Lower leg skin (tissue), 3 donors: ENCODE data around the gene DNAH10.

ENCODE experiments used
- POLR2A ChIP-seq, 2 donors: fragments of 450-650 bp; IDR thresholded peaks; one replicate each; pipeline ENCODE4 v1.6.1; 2016 to 2017; ENCODE audit warnings: antibody characterized with exemption in 2 of 2, mild to moderate bottlenecking in 1 of 2, moderate library complexity in 1 of 2
- TF ChIP-seq, protein P1 (sequence below), 3 donors: fragments of 450-650 bp; IDR thresholded peaks; one replicate each; pipeline ENCODE4 v1.5.1; 2016; ENCODE audit warnings: antibody characterized with exemption in 3 of 3, mild to moderate bottlenecking in 3 of 3, moderate library complexity in 2 of 3

GRCh38 chr12:123858176-123858575, 96.1 kb downstream of the DNAH10 start:
- no peak for TF ChIP-seq POLR2A (IDR thresholded peaks at IDR 0.05)
- TF ChIP-seq, protein P1, sequence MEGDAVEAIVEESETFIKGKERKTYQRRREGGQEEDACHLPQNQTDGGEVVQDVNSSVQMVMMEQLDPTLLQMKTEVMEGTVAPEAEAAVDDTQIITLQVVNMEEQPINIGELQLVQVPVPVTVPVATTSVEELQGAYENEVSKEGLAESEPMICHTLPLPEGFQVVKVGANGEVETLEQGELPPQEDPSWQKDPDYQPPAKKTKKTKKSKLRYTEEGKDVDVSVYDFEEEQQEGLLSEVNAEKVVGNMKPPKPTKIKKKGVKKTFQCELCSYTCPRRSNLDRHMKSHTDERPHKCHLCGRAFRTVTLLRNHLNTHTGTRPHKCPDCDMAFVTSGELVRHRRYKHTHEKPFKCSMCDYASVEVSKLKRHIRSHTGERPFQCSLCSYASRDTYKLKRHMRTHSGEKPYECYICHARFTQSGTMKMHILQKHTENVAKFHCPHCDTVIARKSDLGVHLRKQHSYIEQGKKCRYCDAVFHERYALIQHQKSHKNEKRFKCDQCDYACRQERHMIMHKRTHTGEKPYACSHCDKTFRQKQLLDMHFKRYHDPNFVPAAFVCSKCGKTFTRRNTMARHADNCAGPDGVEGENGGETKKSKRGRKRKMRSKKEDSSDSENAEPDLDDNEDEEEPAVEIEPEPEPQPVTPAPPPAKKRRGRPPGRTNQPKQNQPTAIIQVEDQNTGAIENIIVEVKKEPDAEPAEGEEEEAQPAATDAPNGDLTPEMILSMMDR (IDR thresholded peaks at IDR 0.05): no peak
